ENCODE results near the gene NLGN3. TPM values are rescaled to one million over a fixed set of nuclear protein-coding genes. Genes with fewer than 3 reads are reported as not detected.

Gene NLGN3
- 0.16 and 0.24 TPM in 2 replicates for total RNA-seq
- 0.29 TPM for polyA plus RNA-seq (2012)

DNA sequence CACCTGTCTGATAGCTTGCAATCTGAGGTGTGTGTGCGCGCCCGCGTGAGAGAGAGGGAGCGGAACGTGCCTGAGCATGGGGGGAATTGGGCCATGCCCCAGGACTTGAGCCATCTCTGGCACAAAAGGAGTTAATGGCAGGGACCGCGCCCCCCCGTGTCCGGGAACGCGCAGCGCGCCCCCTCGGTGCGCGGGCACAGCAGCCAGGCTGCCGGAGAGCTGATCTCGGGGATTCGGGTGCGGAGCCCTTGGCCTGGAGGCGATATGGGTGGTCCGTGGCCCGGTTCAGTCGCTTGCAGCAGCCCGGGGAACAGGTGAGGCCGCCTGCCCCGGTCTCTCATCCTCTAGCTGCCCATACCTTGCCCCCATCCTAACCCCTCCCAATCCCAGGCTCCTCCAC is at the start of gene NLGN3:
Gene NLGN3 (plus strand): TSS at position 191 of the 400 bp plus-strand sequence. CDS start 2,909 bp downstream, outside the sequence.
- no peak for DNase-seq (ENCODE audit: low read depth)

DNA sequence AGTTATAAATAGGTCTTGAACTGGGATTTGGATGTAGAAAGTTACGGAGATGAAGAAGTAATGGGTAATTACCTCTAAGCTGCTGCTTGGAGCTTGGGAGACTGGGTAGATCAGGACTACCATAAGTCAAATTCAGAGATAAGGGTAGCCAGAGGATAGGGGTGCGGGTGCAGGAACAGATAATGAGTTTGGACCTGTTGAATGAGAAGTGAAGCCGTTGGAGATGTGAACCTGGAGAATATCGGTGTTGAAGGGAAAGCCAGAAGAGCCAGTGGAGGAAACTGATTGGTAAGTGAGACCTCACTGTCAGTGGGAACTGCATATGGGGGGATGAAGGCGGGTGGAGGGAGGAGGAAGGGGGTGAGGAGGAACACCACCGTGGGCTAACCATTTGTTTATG is 49.6 kb upstream of the NLGN3 start:
- no peak for DNase-seq (ENCODE audit: low read depth)

GRCh38 chrX:71095555-71095980 is 49.1 kb upstream of the NLGN3 start, which contains the start of gene FOXO4:
FOXO4 (plus strand) TSS chrX:71095851; CDS start chrX:71096529, 678 bp downstream.
- peak; percentile 86 for DNase-seq (ENCODE audit: low read depth)

GRCh38 chrX:71095981-71096759 is 48.5 kb upstream of the NLGN3 start:
- peak; percentile 50 for DNase-seq (ENCODE audit: low read depth)

DNA sequence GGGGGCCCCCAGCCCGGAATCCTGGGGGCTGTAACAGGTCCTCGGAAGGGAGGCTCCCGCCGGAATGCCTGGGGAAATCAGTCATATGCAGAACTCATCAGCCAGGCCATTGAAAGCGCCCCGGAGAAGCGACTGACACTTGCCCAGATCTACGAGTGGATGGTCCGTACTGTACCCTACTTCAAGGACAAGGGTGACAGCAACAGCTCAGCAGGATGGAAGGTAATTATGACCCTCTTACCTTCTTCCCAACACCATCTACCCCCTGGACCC is 47.9 kb upstream of the NLGN3 start:
- DNase-seq (ENCODE audit: low read depth) = no peak

GRCh38 chrX:71098302-71098701 is 46.3 kb upstream of the NLGN3 start:
- DNase-seq (ENCODE audit: low read depth) = peak; percentile 56

DNA sequence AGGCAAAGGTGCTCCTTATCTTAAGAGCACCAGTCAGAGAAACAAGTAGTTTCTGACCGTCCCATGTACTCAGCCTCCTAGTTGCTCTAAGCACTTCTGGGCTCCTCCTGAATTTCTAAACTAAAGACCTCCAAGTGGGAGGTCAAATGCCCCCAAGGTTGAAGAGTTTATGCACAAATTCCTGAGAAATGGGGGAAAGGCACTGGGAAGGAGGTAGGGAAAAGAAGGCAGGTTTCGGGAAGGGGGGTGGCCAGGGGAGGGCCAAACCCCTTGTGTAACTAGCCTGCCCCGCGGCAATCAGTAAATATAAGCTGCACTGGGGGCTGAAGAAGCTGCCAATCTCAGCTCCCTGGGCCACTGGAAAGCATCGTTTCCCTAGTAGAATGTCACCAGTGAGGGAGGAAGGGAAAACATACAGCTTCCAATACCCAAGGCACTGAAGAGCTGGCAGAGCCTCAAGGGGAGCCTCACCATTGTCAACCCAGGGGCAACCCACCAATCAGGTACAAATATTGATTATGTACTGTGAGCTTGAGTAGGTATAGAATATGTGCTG is 45.6 kb upstream of the NLGN3 start:
- no peak for DNase-seq (ENCODE audit: low read depth)

- DNase-seq (ENCODE audit: low read depth) = no peak
These were observed 44.9 kb upstream of the NLGN3 start for GRCh38 chrX:71099736-71100135.

- DNase-seq (ENCODE audit: low read depth) = no peak
These were observed 43.8 kb upstream of the NLGN3 start for GRCh38 chrX:71100581-71101505.

DNA sequence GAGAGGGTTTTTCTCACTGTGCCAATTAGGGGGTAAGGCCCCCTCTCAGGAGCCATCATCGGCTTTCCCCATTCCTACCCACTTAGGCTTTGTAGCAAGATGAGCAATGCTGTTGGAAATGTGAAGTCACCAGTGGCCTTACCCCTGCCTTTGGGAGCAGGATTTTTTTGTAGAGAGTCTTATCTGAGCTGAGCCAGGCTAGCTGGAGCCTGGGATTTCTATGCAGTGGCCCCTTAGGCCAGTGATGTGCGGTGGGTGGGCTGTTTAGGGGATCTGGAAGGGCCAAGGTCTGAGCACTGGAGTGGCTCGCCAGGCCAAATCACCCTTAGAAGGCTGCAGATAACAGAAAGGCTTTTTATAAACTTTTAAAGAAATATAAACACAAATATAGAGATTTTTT is 42.3 kb upstream of the NLGN3 start:
- DNase-seq (ENCODE audit: low read depth) = no peak

DNA sequence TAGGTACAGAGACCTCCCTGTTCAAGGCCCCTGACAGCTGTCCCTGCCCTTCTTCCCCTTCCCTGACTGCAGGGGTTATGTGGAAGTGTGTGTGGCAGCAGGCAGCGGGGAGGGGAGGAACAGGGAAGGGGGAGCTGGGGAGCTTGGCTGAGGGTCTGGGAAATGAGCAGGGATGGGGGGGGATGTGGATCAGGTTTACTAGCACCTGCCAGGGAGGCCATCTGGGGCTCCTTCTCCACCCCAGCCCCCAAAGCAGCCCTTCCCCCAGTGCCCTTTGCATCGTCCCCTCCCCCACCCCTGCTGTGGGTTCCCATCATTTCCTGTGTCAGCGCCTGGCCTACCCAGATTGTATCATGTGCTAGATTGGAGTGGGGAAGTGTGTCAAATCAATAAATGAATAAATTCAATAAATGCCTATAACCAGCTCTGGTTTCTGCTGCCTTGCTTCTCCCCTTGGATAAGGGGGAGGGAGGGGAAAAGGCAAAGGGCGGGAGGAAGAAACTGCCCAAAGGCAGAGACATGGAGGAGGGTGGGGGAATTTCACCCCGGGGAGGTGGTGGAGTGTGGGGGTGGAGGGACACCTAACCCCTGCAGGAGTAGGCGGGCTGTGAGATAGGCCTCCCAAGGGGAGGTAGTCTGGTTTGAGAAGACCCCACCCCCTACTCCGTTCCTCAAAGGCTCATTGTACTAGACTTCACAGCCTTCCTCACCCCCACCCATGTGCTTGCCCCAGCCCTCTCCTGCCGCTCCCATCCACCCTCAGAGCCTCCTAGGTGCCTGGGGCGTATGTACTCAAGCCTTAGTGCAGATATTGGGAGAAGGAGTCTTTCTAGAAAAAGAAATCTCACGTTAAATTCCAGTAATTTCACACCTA is 41.3 kb upstream of the NLGN3 start:
- DNase-seq (ENCODE audit: low read depth) = peak; percentile 49

GRCh38 chrX:71105628-71106027 is 39.0 kb upstream of the NLGN3 start:
- DNase-seq (ENCODE audit: low read depth) = no peak

DNA sequence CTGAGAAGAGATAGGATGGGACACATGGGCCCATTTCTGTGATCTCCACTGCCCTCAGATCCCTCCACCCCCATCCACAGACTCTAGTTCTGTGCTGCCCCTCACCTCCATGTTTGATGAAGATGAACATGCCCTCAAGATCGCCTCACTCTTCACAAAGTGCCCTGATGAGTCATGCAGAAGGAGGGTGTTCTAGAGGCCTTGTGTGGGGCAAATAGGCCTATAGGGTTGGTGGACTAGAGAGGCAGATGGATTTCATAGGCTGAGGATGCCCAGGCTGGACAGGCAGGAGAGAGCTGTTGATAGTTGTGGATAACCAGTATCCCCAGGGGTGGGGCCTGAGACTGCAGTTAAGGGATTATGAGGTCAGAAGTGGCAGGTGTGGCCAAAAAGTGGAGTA is 38.2 kb upstream of the NLGN3 start, which contains the start of gene CXorf65:
Gene CXorf65 (minus strand): TSS at position 314 of the 400 bp plus-strand sequence. CDS start 184 bp downstream, at position 130.
- peak; percentile 44 for DNase-seq (ENCODE audit: low read depth)

- DNase-seq (ENCODE audit: low read depth) = no peak
These were observed 37.4 kb upstream of the NLGN3 start for GRCh38 chrX:71107245-71107644.

DNA sequence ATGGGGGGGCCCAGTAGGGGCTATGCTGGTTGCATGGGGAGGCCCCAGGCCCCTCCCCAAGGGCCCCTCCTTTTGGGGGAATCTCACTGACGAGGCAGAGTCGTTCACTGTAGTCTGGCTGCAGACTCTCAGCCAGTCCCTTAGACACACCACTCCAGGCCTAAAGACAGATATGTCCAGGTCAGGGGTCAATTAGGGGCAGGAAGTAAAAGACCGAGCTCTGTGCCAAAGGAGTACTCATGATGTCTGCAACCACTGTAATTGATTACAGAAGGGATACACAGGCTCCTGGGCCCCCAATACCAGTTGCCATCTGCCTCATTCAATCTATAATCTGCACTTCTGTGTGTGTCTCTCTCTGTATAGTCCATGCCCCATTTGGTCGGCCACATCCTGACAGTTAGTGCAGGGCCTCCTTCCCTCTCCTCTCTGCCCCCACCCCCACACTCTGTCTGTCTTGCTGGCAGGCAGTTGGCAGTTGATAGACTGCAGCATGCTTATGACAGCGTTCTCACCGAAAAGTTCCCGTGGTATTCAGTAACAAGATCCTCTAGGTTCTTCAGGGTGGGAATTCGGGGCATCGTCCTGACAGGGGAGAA is 36.8 kb upstream of the NLGN3 start:
- DNase-seq (ENCODE audit: low read depth) = peak; percentile 39

DNA sequence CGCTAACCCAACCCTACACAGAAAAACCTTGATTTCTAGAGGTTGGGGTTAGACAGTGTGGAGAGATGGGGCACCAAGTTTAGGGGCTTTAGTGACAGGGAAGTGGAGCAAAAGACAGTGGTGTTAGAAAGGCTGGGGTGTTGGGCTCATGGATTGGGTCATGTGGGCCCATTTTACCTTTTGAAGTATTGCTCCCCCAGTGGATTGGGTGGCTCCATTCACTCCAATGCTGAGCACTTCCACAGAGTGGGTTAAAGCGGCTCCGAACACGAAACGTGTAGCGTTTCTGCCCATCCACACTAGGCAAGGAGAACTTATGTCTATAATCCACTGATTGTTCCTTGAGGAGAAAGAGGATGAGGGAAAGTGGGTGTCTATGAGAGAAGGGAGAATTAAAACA is 35.6 kb upstream of the NLGN3 start:
- no peak for DNase-seq (ENCODE audit: low read depth)

GRCh38 chrX:71111141-71111843 is 33.3 kb upstream of the NLGN3 start, which contains the start of gene IL2RG:
IL2RG (minus strand) TSS chrX:71111577; CDS start chrX:71111539, 38 bp downstream.
- peak; percentile 23 for DNase-seq (ENCODE audit: low read depth)

DNA sequence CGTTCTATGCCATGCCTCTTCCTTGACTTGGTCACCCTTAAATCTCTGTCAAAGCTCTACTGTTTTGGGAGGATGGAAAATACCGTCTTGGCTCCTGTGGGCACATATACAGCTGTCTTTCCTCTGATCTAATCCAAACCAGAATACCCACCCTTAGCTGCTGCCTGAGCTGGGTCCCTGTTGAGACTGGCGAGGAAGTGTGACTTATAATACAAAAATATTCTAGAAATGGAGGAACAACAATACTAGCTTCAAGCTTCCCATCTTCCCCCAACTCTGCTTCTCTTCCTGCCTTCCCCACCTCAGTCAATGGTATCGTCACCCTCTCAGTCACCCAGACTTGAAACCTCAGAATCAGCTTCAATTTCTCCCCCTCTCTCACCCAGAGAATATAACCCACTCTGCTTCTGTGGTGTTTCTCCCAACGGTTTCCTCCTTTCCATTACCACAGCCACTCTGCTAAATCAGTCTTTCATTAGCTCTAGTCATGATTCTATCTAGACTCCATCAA is 32.7 kb upstream of the NLGN3 start:
- DNase-seq (ENCODE audit: low read depth) = peak; percentile 57

- no peak for DNase-seq (ENCODE audit: low read depth)
These were observed 27.3 kb upstream of the NLGN3 start for GRCh38 chrX:71117358-71117757.

All from myocyte (in vitro differentiated cells).